ENCODE data around the gene SH3RF3.

GRCh38 chr2:109382951-109383350 is 253.9 kb downstream of the SH3RF3 start:
- no peak for TF ChIP-seq PAX8 (CRISPR knock-in tag; IDR thresholded peaks at IDR 0.05; ENCODE audit: borderline replicate concordance)
- TF ChIP-seq THYN1 (CRISPR knock-in tag; IDR thresholded peaks at IDR 0.05; ENCODE audit: borderline replicate concordance, low read depth): no peak
- TF ChIP-seq HNF4A (CRISPR knock-in tag; IDR thresholded peaks at IDR 0.05): no peak
- TF ChIP-seq STAG1 (CRISPR knock-in tag; IDR thresholded peaks at IDR 0.05): no peak
- no peak for TF ChIP-seq ZNF629 (CRISPR knock-in tag; conservative IDR thresholded peaks at IDR 0.05)
- TF ChIP-seq SMARCC2 (IDR thresholded peaks at IDR 0.05): no peak
- no peak for TF ChIP-seq KLF13 (CRISPR knock-in tag; IDR thresholded peaks at IDR 0.05)
- TF ChIP-seq, protein P1, sequence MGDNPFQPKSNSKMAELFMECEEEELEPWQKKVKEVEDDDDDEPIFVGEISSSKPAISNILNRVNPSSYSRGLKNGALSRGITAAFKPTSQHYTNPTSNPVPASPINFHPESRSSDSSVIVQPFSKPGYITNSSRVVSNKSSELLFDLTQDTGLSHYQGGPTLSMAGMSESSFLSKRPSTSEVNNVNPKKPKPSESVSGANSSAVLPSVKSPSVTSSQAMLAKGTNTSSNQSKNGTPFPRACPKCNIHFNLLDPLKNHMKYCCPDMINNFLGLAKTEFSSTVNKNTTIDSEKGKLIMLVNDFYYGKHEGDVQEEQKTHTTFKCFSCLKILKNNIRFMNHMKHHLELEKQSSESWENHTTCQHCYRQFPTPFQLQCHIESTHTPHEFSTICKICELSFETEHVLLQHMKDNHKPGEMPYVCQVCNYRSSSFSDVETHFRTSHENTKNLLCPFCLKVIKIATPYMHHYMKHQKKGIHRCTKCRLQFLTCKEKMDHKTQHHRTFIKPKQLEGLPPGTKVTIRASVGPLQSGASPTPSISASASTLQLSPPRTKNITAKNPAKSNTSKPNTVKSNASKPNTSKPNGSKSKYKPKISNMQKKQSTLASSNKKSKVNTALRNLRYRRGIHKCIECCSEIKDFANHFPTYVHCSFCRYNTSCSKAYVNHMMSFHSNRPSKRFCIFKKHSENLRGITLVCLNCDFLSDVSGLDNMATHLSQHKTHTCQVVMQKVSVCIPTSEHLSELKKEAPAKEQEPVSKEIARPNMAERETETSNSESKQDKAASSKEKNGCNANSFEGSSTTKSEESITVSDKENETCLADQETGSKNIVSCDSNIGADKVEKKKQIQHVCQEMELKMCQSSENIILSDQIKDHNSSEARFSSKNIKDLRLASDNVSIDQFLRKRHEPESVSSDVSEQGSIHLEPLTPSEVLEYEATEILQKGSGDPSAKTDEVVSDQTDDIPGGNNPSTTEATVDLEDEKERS (CRISPR knock-in tag; IDR thresholded peaks at IDR 0.05): no peak
- no peak for TF ChIP-seq MXD3 (CRISPR knock-in tag; IDR thresholded peaks at IDR 0.05)
- no peak for TF ChIP-seq POLR2AphosphoS5 (IDR thresholded peaks at IDR 0.05; ENCODE audit: low read depth, low read length)
- TF ChIP-seq POLR2A (IDR thresholded peaks at IDR 0.05; ENCODE audit: insufficient read depth in 1 of 2, low read depth in 2 of 2, low read length in 2 of 2): no peak
